HG03064 (cell line): ENCODE measurements around the gene S100A8.

Source experiments
- ATAC-seq: cut with Tn5 transposase; IDR thresholded peaks from one replicate; pipeline ENCODE4 v1.9.1; 2021; ENCODE audit warnings: low read depth; ENCODE audit not compliant: unreplicated experiment

S100A8 gene

GRCh38 chr1:153364156-153364555, 26.7 kb downstream of the S100A8 start:
- ATAC-seq = no peak

DNA sequence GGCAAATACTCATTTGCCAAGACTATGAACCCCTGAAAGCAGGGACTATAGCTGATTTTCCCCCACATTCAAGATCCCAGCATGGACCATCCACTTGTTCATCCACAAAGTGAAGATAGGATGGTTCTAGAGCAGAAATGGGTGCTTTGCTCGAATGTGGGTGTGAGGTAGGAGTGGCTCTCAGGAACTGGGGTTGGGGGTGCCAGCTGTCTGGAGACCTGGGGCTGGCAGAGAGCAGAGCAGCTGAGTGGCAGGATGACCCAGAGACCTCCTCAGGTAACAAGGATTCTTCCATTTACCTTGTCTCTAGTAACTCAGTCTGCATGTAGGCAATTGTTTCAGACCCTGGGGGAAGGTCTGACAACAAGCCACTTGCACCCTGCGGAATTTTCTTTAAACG, 27.2 kb downstream of the S100A8 start:
- no peak for ATAC-seq

DNA sequence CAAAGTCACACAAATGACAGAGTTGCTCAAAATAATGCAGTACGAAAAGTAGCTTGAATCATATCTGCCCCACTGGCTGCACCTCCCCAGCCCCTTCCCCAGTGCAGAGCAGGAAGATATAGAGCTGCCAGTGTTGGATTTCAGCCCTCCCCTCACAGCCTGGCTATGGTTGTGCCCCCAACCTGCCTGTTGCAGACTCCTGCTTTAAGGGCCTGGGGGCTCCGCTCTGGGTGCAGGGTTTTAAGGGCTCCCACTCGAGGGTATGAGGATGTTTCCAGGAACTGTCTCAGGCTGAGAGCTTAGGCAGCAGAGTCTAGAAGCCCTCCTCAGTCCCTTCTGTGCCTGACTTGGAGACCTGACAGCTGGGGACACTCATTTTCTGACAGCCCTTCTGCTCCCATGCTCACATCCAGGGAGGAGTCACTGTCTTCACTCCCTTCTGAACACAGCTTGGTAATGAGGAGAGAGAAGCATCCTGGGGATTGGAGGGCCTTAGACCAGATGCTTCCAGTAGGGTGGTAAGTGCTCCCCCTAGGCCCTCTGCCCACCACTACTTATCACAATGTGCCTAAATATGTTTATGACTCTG, 28.6 kb downstream of the S100A8 start:
- no peak for ATAC-seq

DNA sequence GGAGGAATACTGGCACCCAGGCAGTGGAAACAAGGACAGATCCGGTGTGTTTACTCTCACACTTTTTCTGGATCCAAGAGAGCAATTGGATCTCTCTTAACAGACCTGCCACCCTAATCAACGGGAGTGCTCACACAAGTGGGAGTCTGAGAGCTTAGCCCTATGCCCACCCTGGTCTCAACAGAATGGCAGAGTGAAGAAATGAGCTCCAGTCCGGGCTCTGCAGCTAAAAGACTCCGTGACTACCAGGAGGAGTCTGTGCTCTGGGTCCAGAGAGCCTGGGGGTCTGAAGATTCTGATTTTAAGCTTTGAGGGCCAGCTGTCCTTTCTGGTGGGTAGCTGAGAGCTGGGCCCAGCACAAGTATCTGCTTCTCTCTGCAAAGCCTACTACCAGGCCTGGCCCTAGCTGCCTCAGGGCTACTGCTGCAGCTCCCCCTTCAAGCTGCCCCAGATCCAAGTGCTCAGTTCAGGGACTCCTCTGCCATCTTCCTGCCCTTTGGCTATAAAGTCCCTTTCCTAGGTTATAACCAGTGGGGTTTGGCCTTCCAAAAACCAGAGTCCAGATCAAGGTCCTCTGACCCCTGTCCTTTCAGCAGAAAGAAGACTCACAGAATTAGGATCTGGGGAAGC, 29.3 kb downstream of the S100A8 start:
- ATAC-seq = no peak

DNA sequence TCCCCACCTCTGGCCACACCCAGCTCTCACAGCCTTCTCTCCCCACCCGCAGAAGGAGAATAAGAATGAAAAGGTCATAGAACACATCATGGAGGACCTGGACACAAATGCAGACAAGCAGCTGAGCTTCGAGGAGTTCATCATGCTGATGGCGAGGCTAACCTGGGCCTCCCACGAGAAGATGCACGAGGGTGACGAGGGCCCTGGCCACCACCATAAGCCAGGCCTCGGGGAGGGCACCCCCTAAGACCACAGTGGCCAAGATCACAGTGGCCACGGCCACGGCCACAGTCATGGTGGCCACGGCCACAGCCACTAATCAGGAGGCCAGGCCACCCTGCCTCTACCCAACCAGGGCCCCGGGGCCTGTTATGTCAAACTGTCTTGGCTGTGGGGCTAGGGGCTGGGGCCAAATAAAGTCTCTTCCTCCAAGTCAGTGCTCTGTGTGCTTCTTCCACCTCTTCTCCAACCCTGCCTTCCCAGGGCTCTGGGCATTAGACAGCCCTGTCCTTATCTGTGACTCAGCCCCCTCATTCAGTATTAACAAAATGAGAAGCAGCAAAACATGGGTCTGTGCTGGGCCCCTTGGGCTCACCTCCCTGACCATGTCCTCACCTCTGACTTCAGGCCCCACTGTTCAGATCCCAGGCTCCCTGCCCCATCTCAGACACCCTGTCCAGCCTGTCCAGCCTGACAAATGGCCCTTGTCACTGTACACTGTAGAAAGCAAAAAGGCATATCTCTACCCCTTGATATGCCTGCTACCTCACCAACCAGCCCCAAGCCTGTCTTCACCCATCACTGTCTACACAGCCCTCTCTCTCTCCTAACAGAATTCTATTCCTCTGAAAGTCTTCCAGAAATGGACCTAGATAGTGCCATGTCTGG, 30.0 kb downstream of the S100A8 start:
- ATAC-seq = no peak

GRCh38 chr1:153360190-153360589, 30.7 kb downstream of the S100A8 start:
- no peak for ATAC-seq

GRCh38 chr1:153359241-153359640, 31.6 kb downstream of the S100A8 start:
- no peak for ATAC-seq

GRCh38 chr1:153358691-153358975, 32.2 kb downstream of the S100A8 start:
- no peak for ATAC-seq

DNA sequence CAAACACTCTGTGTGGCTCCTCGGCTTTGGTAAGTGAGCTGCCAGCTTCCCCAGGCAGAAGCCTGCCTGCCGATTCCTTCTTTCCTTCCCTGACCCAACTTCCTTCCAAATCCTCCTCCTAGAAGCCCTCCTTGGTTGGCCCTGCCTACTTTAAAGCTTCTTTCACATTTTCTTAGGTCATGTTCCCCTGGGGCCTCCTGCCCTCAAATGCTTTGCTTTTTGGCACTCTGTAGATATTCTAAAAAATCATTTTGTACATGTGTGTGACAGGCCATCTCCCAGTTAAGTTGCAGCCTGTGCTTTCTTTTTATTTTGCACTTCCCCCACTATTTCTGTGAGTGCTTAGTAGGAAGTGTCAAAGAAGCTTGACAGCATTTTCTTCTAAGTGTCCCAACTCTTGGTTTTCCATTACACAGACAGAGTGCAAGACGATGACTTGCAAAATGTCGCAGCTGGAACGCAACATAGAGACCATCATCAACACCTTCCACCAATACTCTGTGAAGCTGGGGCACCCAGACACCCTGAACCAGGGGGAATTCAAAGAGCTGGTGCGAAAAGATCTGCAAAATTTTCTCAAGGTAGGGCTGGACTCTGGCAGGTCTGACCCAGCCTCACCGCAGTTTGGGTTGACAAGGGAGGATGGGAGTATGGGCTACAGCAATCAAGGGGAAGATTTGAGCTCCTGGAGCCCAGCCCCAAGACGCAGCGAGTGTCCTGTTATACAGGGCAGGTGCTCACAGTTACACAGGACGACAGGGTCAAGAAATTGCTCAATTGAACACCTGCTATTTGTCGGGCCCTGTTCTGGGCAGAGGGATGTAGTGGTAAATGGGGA, 32.8 kb downstream of the S100A8 start, which contains the start of gene S100A9:
Gene S100A9 (plus strand): TSS at position 2 of the 838 bp plus-strand sequence. CDS start 430 bp downstream, at position 432.
- no peak for ATAC-seq

GRCh38 chr1:153357076-153357852, 33.6 kb downstream of the S100A8 start:
- no peak for ATAC-seq

DNA sequence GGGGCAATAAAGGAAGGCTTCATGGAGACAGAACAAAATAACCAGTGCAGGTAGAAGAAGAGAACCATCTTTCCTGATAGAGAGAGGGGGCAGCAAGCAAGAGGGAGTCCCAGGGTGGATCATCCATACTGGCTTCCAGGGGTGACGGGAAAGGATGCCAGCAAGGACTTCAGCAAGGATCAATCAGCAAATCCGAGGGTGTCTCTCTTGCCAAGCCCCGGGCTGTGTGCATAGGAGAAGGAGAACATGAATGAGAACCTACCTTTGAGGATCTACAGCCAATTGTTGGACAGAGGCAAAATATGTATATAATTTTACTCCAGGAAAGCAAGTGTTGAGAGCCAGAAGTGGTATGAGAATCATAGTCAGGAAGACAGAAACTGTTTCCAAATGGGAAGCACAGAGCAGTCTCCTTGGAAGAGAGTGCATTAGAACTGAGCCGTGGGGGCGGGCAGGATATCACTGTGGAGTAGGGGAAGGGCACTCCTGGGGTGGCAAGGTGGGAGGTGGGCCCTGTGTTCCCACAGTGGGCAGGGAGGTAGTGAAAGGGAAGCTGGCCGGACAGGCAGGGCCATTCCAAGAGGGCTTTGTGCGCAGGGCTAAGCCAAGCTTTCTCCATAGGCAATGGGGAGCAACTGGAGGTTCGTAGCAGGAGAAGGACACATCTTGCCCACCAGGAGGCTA, 34.3 kb downstream of the S100A8 start:
- no peak for ATAC-seq

GRCh38 chr1:153355445-153356071, 35.3 kb downstream of the S100A8 start:
- no peak for ATAC-seq

DNA sequence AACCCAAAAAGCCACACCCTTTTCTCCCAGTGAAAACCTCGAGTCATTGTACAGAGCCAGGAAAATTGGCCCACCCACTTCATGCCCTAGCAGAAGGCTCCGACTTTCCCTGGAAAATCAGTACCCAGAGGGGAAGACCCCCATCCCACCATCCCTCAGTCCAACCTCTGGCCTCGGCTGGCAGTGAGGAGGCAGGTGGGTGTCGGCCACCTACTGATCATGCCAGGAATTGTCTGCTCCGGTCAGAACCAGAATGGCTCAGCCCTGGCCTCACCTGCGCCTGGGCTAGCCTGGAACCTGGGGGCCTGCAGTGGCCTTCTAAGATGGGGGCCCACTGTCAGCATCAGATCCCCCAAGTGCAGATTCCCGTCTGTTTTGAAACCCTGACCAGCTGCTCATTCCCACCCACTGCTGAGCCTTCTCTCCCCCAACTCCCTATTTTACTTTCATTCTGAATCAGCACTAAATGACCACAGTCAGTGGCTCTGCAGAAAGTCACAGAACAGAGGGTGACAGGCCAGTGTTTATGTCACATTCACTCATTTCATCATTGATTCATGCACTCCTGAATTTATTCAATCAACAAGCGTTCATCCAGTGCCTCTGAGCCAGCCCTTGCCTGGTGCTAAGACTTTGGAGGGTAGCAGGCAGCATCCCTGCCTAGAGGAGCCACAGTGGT, 36.2 kb downstream of the S100A8 start:
- ATAC-seq = no peak

DNA sequence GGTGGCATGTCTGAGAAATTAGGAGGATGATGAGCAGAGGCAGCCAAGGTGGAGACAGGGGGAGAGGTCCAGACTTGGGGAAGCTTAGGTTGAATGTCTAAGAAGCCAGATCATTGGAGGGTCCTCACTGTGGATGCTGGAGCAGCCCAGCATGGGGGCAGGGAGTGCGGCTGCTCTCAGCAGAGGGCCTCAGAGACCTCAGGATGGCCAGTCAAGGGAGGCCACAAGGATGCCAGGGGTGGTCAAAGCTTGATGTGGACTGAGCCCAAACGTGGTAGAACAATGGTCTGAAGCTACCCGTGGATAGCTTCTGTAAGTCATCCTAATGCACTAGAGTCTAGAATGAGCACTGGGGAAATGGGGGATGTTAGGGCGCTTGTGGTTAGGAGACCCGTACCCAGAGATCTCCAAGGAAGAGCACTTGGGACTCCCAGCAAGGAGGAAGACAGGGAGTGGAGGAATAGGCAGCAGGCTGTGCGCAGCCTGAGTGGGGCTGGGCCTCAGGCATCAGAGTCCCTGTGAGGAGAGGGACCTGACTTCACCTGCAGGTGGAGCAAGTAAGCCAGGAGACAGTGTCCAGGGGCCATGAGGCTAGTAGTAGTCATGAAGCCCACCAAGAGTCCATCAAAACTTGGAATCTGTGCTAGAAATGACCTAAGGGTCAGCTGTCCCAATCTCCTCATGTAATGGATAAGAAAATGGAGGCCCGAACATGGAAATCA, 37.5 kb downstream of the S100A8 start:
- no peak for ATAC-seq

- no peak for ATAC-seq
Measured at GRCh38 chr1:153352523-153352922, 38.4 kb downstream of the S100A8 start.

DNA sequence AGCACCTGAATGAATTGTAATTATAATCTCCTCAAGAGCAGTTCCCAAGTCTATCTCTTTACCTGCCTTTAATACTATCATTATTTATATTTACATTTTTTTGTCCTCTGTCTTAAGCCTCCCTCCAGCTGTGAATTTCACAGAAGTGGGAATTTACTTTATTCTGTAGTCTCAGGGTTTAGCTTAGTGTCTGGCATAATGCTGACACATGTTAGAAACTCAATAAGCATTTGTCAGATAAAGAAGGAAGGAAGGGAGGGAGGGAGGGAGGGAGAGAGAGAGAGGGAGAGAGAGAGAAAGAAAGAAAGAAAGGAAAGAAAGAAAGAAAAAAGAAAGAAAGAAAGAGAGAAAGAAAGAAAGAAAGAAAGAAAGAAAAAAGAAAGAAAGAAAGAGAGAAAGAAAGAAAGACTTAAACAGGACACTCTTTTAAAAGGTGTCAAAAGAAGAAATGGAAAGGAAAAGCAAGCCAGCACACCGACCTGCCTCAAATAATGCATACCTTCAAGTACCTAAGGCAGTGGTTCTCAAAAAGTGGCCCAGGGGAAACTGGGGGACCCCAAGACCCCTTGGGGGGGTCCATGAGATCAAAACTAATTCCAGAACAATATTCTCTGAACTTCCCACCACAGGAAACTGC, 40.4 kb downstream of the S100A8 start:
- no peak for ATAC-seq
